ENCODE measurements around the gene KCNC1. TPM values are rescaled to one million over a fixed set of nuclear protein-coding genes. Genes with fewer than 3 reads are reported as not detected.
A peak's percentile ranks its signal among the peaks of the same experiment; 100 is the strongest.

The KCNC1 gene
- total and polyA plus RNA-seq, 4 experiments from 2014 or later: 0.23 TPM; not detected in 3

DNA sequence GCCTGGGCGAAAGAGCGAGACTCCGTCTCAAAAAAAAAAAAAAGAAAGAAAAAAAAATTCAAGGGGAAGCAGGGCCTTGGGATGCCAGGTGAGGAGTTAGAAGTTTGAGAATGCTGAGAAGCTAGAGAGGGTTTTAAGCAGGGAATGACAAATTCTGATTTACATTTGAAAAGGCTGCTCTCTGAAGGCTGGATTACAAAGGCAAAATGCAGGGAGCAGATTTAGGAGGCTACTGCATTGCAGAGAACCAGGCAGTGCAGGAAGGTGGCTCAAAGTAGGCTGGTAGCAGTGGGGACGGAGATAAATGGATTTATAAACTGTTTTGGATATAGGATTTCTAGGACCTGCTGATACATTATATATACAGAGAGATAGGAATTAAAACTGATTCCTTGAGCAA lies 66.6 kb downstream of the KCNC1 start:
- no peaks in the 10 kb centered on the region for H3K4me1 ChIP-seq (ENCODE audit: insufficient read depth, low read length)
- Mint-ChIP-seq H3K9me3 (no peaks in the 10 kb centered on the region), H3K4me3 (no peak overlapping the region), H3K36me3 (peaks cover 6 to 33% of the 10 kb centered on the region in 2 donors), H3K27ac (no peak overlapping the region), H3K27me3 (no peaks in the 10 kb centered on the region), H3K4me1 (peaks cover 0 to 4% (median 2%) of the 10 kb centered on the region in 4 donors)
- H3K27ac ChIP-seq (ENCODE audit: low read depth, low read length): no peak overlapping the region
- H3K27me3 ChIP-seq (ENCODE audit: insufficient read depth, low read length): no peaks in the 10 kb centered on the region
- H3K36me3 ChIP-seq (ENCODE audit: insufficient read depth, low read length): no peaks in the 10 kb centered on the region
- ChIA-PET CTCF (ENCODE audit: partially characterized antibody) (no interaction called here), POLR2A (ENCODE audit: partially characterized antibody) (no interaction called here)
- no peaks in the 10 kb centered on the region for H3K9me3 ChIP-seq (ENCODE audit: control insufficient read depth in 1 of 2, low read length in 2 of 2)
- no peak overlapping the region for H3K4me3 ChIP-seq (ENCODE audit: low read length in 2 of 2)
- DNase-seq: no peak
- intact Hi-C loops (cut with micrococcal nuclease): no loop called here

DNA sequence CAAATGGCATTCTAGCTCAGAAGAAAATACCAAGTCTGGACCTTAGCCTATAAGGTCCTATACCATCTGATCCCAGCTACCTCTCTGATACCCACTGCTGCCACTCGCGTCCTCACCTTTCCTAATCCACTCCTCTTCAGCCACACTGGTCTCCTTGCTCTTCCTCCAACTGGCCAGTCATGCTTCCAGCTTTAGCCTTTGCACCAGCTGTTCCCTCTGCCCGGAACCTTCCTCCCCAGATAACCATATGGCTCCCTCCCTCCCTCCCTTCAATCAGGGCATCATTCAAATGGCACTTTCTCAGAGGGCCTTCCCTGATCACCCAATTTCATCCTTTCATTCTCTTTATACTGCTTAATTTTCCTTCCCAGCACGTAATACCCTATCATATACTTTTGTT lies 67.9 kb downstream of the KCNC1 start:
- no peak overlapping the region for H3K4me3 Mint-ChIP-seq
- Histone ChIP-seq H3K36me3 (ENCODE audit: insufficient read depth, low read length) (no peaks in the 10 kb centered on the region), H3K27me3 (ENCODE audit: insufficient read depth, low read length) (no peaks in the 10 kb centered on the region), H3K4me1 (ENCODE audit: insufficient read depth, low read length) (no peaks in the 10 kb centered on the region), H3K27ac (ENCODE audit: low read depth, low read length) (no peak overlapping the region), H3K9me3 (ENCODE audit: control insufficient read depth in 1 of 2, low read length in 2 of 2) (no peaks in the 10 kb centered on the region), H3K4me3 (ENCODE audit: low read length in 2 of 2) (no peak overlapping the region)
- H3K4me1 Mint-ChIP-seq: peaks cover 0 to 4% (median 2%) of the 10 kb centered on the region in 4 donors
- DNase-seq: no peak
- ChIA-PET POLR2A (ENCODE audit: partially characterized antibody) (no interaction called here), CTCF (ENCODE audit: partially characterized antibody) (no interaction called here)
- no peaks in the 10 kb centered on the region for H3K27me3 Mint-ChIP-seq
- H3K27ac Mint-ChIP-seq: peak overlapping the region in 1 of 7 donors; percentile 83
- no peaks in the 10 kb centered on the region for H3K9me3 Mint-ChIP-seq
- intact Hi-C loops (cut with micrococcal nuclease): no loop called here
- peaks cover 4 to 40% of the 10 kb centered on the region in 2 donors for H3K36me3 Mint-ChIP-seq

DNA sequence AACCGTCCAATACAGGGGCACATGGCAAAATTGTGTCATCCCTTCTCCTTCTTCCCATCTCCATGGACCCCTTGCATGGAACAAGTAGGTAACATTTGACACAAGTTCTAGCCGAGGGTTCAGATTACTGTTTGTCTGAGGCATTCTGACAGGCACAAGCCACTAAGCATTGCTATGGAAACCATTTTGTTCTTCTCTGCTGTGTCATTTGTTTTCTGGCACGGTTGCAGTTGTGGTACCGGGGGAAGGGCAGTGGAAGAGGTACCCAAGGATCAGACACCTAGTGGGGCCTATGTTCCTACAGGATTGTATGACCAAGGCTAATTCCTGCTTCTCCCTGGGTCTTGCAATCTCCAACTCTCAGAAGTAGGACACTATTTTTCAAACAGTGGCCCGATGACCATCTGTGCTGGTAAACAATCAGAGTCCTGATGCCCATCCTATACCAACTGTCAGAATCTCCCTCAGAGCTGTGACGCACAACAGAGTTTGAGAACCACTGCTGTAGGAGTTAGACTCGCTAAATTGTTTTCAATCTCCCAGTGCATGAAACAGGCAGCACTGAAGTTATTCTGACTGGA lies 69.3 kb downstream of the KCNC1 start:
- Histone ChIP-seq H3K9me3 (ENCODE audit: control insufficient read depth in 1 of 2, low read length in 2 of 2) (no peaks in the 10 kb centered on the region), H3K27ac (ENCODE audit: low read depth, low read length) (no peak overlapping the region), H3K4me3 (ENCODE audit: low read length in 2 of 2) (no peak overlapping the region), H3K36me3 (ENCODE audit: insufficient read depth, low read length) (no peaks in the 10 kb centered on the region), H3K4me1 (ENCODE audit: insufficient read depth, low read length) (no peaks in the 10 kb centered on the region), H3K27me3 (ENCODE audit: insufficient read depth, low read length) (no peaks in the 10 kb centered on the region)
- DNase-seq: no peak
- CTCF ChIA-PET (ENCODE audit: partially characterized antibody): no interaction called here
- Mint-ChIP-seq H3K4me1 (peaks cover 0 to 4% (median 2%) of the 10 kb centered on the region in 4 donors), H3K9me3 (peaks cover 0 to 2% (median 0%) of the 10 kb centered on the region in 8 donors), H3K27me3 (no peaks in the 10 kb centered on the region), H3K36me3 (peaks cover 4 to 48% of the 10 kb centered on the region in 2 donors), H3K27ac (no peak overlapping the region), H3K4me3 (no peak overlapping the region)
- POLR2A ChIA-PET (ENCODE audit: partially characterized antibody): no interaction called here
- intact Hi-C loops (cut with micrococcal nuclease): no loop called here

DNA sequence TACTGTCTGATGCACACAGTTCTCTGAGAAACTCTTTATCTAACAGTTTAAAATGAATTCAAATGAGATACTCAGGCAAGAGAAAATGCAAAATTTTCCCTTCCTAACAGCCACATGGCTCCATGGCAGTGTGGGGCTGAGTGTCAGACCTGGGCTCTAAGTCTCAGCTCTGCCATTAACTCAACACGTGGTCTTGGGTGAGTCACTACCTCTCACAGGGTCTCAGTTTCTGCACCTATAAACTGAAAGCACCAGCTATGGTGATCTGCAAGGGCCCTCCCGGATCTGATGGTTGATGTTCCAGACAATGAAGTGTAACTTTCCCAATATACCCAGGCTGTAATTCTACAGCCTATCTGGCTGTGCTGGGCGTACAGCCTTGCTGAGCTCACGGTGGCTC lies 70.5 kb downstream of the KCNC1 start:
- intact Hi-C loops (cut with micrococcal nuclease): no loop called here
- Mint-ChIP-seq H3K4me3 (no peak overlapping the region), H3K27me3 (no peaks in the 10 kb centered on the region), H3K9me3 (peaks cover 0 to 2% (median 0%) of the 10 kb centered on the region in 8 donors), H3K36me3 (peaks cover 5 to 48% of the 10 kb centered on the region in 2 donors), H3K27ac (no peak overlapping the region), H3K4me1 (peaks cover 0 to 4% (median 3%) of the 10 kb centered on the region in 4 donors)
- no peaks in the 10 kb centered on the region for H3K36me3 ChIP-seq (ENCODE audit: insufficient read depth, low read length)
- H3K4me1 ChIP-seq (ENCODE audit: insufficient read depth, low read length): no peaks in the 10 kb centered on the region
- CTCF ChIA-PET (ENCODE audit: partially characterized antibody): no interaction called here
- no peak overlapping the region for H3K4me3 ChIP-seq (ENCODE audit: low read length in 2 of 2)
- POLR2A ChIA-PET (ENCODE audit: partially characterized antibody): no interaction called here
- no peaks in the 10 kb centered on the region for H3K9me3 ChIP-seq (ENCODE audit: control insufficient read depth in 1 of 2, low read length in 2 of 2)
- H3K27me3 ChIP-seq (ENCODE audit: insufficient read depth, low read length): no peaks in the 10 kb centered on the region
- no peak for DNase-seq
- no peak overlapping the region for H3K27ac ChIP-seq (ENCODE audit: low read depth, low read length)

DNA sequence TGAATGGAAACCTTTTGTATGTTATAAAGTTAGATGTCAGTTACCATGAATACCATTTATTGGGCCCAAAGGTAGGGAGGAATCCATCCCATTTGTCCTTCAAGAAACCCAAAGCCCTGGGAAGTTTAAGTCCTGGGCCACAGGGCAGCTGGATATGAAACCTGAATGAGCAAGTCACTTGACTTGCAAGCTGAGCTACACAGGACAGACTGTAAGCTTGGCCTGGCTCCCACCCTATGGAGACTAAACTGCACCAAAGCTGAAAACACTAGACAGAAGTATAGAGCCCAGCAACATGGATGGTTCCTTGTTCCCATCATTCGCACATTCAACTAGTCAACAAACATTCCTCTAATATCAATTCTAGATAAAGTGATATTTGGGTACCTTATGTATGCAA lies 71.3 kb downstream of the KCNC1 start:
- no peak overlapping the region for H3K4me3 Mint-ChIP-seq
- no peak for DNase-seq
- POLR2A ChIA-PET (ENCODE audit: partially characterized antibody): no interaction called here
- Histone ChIP-seq H3K4me3 (ENCODE audit: low read length in 2 of 2) (no peak overlapping the region), H3K27me3 (ENCODE audit: insufficient read depth, low read length) (no peaks in the 10 kb centered on the region), H3K27ac (ENCODE audit: low read depth, low read length) (no peak overlapping the region), H3K9me3 (ENCODE audit: control insufficient read depth in 1 of 2, low read length in 2 of 2) (no peaks in the 10 kb centered on the region), H3K4me1 (ENCODE audit: insufficient read depth, low read length) (no peaks in the 10 kb centered on the region), H3K36me3 (ENCODE audit: insufficient read depth, low read length) (no peaks in the 10 kb centered on the region)
- CTCF ChIA-PET (ENCODE audit: partially characterized antibody): no interaction called here
- intact Hi-C loops (cut with micrococcal nuclease): no loop called here
- peaks cover 7 to 46% of the 10 kb centered on the region in 2 donors for H3K36me3 Mint-ChIP-seq
- peaks cover 0 to 2% (median 0%) of the 10 kb centered on the region in 8 donors for H3K9me3 Mint-ChIP-seq
- peaks cover 0 to 4% (median 3%) of the 10 kb centered on the region in 4 donors for H3K4me1 Mint-ChIP-seq
- H3K27me3 Mint-ChIP-seq: no peaks in the 10 kb centered on the region
- no peak overlapping the region for H3K27ac Mint-ChIP-seq

DNA sequence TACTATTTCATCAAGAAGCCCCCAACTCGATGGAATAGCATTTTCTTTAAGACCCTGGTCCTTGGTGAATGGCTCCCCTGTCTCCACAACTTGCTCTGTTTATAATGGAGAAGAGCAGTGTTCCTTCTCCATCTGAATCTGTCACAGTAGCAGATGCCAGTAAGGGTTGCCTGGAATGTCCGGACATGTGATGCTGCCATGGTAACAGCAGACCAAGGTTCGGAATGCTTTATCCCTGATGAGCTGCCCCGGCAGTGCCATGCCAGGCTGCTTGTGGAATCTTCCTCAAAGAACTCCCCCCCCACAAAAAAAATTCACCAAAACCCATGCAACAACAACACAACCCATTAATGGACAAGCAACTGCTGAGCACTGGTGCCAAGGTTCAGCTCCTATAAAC lies 72.5 kb downstream of the KCNC1 start:
- CTCF ChIA-PET (ENCODE audit: partially characterized antibody): no interaction called here
- H3K27me3 Mint-ChIP-seq: no peaks in the 10 kb centered on the region

DNA sequence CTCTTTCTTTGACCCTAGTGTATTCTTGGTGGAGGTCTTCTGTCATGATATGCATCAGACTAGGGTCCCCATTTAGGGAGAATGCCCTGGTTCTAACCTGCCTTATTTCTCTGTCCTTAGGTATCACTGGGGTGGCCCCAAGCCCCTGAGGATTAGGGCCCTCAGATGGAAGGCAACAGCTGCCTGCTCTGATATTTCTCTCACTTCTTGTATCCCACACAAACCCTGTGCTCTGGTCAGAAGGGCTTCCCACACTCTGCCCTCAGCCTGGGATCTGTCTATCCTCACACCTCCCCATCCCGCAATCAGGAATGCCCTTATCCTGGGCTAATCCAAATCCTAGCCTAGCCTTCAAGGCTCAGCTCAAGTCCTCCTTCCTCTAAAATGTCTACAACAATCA lies 75.5 kb downstream of the KCNC1 start:
- no peak for DNase-seq
- H3K4me3 Mint-ChIP-seq: no peak overlapping the region
- peaks cover 11 to 59% of the 10 kb centered on the region in 2 donors for H3K36me3 Mint-ChIP-seq
- no peaks in the 10 kb centered on the region for H3K27me3 Mint-ChIP-seq
- H3K36me3 ChIP-seq (ENCODE audit: insufficient read depth, low read length): no peaks in the 10 kb centered on the region
- H3K4me3 ChIP-seq (ENCODE audit: low read length in 2 of 2): no peak overlapping the region
- no peaks in the 10 kb centered on the region for H3K9me3 ChIP-seq (ENCODE audit: control insufficient read depth in 1 of 2, low read length in 2 of 2)
- H3K4me1 Mint-ChIP-seq: peaks cover 0 to 4% (median under 1%) of the 10 kb centered on the region in 4 donors
- H3K4me1 ChIP-seq (ENCODE audit: insufficient read depth, low read length): no peaks in the 10 kb centered on the region
- no peak overlapping the region for H3K27ac ChIP-seq (ENCODE audit: low read depth, low read length)
- peaks cover 0 to 2% (median 0%) of the 10 kb centered on the region in 8 donors for H3K9me3 Mint-ChIP-seq
- ChIA-PET CTCF (ENCODE audit: partially characterized antibody) (no interaction called here), POLR2A (ENCODE audit: partially characterized antibody) (no interaction called here)
- intact Hi-C loops (cut with micrococcal nuclease): no loop called here
- H3K27ac Mint-ChIP-seq: no peak overlapping the region
- no peaks in the 10 kb centered on the region for H3K27me3 ChIP-seq (ENCODE audit: insufficient read depth, low read length)

More for the DNA sequence above, 72.5 kb downstream of the KCNC1 start:
- H3K4me1 ChIP-seq (ENCODE audit: insufficient read depth, low read length): no peaks in the 10 kb centered on the region
- no peak for DNase-seq
- H3K27me3 ChIP-seq (ENCODE audit: insufficient read depth, low read length): no peaks in the 10 kb centered on the region
- Mint-ChIP-seq H3K27ac (no peak overlapping the region), H3K4me1 (peaks cover 0 to 4% (median 3%) of the 10 kb centered on the region in 4 donors), H3K9me3 (peaks cover 0 to 2% (median 0%) of the 10 kb centered on the region in 8 donors), H3K36me3 (peaks cover 6 to 52% of the 10 kb centered on the region in 2 donors), H3K4me3 (no peak overlapping the region)
- H3K4me3 ChIP-seq (ENCODE audit: low read length in 2 of 2): no peak overlapping the region
- POLR2A ChIA-PET (ENCODE audit: partially characterized antibody): no interaction called here
- no peaks in the 10 kb centered on the region for H3K36me3 ChIP-seq (ENCODE audit: insufficient read depth, low read length)
- no peaks in the 10 kb centered on the region for H3K9me3 ChIP-seq (ENCODE audit: control insufficient read depth in 1 of 2, low read length in 2 of 2)
- H3K27ac ChIP-seq (ENCODE audit: low read depth, low read length): no peak overlapping the region
- intact Hi-C loops (cut with micrococcal nuclease): no loop called here

Data from CD4-positive, alpha-beta memory T cell (primary cell).